GM18498 (cell line): ENCODE results near the gene MARCKS.
A peak's percentile ranks its signal among the peaks of the same experiment; 100 is the strongest.

ENCODE experiments used
- ATAC-seq: cut with Tn5 transposase; IDR thresholded peaks from one replicate; pipeline ENCODE4 v1.9.1; 2021; ENCODE audit warnings: mild to moderate bottlenecking, moderate library complexity; ENCODE audit not compliant: unreplicated experiment

The MARCKS gene

DNA sequence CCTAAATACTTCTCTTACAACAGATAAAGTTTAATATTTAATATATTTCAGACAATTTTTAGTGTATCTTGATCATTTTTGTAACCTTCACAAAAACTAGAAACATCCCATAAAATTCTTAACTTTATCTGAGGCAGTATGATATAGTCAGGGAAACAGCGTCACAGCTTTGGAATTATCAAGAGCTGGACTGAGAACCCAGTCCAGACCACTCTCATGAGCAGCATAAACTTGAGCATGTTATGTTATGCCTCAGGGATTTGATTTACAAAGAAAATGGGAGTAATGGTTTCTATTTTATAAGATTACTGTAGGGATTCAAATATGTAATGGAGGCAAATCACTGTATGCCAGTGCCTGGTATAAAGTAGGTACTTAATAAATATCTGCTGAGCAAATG, 8.3 kb upstream of the MARCKS start:
- no peak for ATAC-seq

DNA sequence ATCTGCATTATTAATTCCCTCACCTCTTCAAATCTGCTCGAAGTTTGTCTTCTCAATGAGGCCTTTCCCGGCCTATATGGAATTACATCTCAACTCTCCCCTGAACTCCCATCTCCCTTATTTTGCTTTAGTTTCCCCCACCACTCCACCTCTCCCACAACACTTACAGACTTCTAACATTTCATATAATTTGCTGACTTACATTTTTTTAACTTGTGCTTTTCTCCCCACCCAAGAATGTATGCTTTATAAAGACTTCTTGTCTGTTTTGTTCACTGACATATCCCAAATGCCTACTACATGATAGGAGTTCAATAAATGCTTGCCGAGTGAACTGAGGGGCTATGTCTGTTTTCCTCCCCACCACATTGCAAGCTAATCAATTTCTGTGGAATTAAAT, 3.9 kb upstream of the MARCKS start:
- ATAC-seq, result no peak

GRCh38 chr6:113854531-113855499, 2.3 kb upstream of the MARCKS start:
- peak; percentile 18 for ATAC-seq

- ATAC-seq, result no peak
These were observed 1.4 kb upstream of the MARCKS start for GRCh38 chr6:113855500-113856374.

DNA sequence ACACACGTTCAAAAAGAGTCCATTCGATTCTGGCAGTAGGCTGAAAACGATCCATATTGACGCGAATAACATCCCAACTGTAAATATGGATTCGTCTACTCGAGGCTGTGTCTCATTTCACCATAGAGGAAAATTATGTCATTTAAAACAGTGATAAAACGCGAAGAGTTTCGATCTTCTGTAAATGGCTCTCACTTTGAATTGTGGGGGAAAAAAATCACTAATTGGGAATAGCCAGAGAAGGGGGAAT, 845 bp upstream of the MARCKS start:
- ATAC-seq, result no peak

GRCh38 chr6:113857556-113858479, 673 bp downstream of the MARCKS start:
- ATAC-seq, result no peak

DNA sequence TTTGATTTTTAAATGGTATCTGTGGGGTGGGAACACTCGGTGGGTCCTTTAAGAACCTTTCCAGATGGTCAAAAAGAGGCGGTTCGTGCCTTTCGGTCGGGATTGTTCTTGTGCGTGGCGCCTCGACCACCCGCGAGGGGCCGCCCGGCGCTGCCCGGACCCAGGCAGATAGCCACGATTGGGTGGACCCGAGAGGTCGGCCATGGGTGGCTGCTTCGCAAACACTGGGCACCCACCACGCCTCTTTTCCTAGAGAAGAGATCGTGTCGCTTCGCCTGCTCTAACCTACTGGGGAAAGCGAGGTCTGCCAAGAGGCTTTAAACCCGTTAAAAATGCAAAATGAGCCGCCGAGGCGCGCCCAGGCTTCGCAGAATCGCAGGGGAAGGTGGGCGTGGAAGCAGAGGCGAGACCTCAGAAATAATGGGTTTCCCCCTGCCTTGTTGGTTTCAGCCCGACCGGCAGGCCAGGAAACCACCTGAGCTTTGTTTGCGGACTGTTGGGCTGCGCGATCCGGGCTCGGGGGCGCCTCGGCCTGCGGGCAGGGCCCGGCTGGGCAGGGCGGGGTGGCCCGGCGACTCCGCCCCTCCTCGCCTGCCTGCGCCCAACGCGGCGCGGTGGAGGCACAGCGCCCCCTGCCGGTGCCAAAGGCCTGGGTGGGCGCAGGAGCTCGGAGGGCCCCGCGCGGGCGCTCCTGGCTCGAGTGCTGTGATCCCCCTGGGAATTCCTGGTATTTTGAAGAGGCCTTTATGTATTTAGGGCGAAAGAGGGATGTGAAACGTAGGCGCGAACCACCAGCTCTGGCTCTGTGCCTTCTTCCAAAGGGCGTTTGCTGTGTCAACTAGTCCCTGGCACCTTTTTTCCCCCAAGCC, 1.6 kb downstream of the MARCKS start:
- peak; percentile 82 for ATAC-seq

- peak; percentile 0 for ATAC-seq
These were observed 2.4 kb downstream of the MARCKS start for GRCh38 chr6:113859349-113860180.

- ATAC-seq, result no peak
These were observed 3.2 kb downstream of the MARCKS start for GRCh38 chr6:113860181-113860955.

DNA sequence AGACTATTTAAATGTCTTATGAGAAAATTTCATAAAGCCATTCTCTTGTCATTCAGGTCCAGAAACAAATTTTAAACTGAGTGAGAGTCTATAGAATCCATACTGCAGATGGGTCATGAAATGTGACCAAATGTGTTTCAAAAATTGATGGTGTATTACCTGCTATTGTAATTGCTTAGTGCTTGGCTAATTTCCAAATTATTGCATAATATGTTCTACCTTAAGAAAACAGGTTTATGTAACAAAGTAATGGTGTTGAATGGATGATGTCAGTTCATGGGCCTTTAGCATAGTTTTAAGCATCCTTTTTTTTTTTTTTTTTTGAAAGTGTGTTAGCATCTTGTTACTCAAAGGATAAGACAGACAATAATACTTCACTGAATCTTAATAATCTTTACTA, 5.0 kb downstream of the MARCKS start:
- no peak for ATAC-seq

DNA sequence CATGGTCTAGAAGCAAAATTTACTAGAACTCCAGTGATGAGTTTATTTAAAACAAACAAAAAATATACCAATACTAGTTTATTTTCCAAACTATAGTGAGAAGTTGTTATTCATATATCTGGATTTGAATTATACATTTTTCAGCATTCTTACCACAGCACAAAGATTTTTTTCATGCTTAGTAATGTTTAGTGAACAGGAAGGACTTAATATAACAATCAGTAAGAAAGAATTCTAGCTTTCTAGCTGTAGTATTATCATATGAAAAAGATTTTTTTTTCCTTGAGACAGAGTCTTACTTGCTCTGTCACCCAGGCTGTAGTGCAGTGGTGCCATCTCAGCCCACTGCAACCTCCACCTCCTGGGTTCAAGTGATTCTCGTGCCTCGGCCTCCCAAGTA, 13.8 kb downstream of the MARCKS start:
- ATAC-seq, result no peak

DNA sequence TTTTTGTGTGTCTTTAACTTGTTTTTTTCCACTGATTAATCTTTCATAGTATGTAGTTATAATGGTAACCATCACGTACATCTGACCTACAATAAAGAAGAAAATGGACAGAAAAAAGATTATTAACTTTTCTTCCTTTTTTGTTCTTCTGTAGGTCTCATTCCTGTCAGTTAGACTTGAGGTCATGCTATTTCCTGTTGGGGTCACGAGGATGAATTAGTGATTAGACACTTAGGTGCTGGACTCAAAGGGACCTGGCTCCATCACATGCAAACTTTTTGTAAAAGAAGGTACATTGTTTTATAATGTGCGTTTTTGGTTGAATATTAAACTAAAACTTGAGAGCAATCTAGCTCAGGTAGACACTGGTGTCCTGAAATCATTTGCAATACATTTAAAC, 14.8 kb downstream of the MARCKS start:
- ATAC-seq, result no peak

- peak; percentile 98 for ATAC-seq
These were observed 16.0 kb downstream of the MARCKS start for GRCh38 chr6:113873043-113873667.

DNA sequence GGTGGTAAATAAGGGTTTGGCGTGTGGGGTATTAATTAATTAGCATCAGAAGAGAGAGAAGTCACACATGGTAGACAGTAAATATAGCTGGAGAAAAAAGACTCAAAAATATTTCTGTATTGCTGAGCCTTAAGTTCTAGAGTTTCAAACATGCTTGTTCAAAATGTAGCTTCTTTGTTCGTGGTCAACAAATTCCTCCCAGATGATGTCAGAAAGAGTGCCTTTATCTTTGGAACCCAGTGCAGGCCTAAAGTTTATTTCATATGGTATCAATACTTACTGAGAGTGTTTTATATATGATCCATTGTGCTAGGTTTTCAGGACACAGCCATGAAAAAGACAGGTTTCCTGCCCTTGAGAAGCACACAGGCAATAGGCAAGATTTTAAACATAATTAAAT, 18.3 kb downstream of the MARCKS start:
- ATAC-seq, result no peak

DNA sequence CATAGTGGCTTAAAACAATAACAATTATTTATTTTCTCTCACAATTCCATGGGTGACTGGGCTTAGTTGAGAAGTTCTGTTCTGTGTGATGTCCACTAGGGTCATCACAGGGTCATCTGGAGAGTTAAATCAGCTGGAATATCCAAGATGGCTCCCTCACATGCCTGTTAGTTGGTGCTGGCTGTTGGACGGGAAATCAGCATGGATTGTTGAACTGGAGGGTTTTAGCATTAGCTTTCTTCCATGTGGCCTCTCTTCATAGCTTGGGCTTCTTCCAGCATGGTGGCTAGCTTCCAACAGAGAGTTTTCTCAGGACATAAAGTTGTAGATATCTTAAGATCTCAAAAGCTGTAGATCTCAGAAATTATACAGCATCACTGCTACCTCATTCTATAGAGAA, 19.6 kb downstream of the MARCKS start:
- no peak for ATAC-seq

DNA sequence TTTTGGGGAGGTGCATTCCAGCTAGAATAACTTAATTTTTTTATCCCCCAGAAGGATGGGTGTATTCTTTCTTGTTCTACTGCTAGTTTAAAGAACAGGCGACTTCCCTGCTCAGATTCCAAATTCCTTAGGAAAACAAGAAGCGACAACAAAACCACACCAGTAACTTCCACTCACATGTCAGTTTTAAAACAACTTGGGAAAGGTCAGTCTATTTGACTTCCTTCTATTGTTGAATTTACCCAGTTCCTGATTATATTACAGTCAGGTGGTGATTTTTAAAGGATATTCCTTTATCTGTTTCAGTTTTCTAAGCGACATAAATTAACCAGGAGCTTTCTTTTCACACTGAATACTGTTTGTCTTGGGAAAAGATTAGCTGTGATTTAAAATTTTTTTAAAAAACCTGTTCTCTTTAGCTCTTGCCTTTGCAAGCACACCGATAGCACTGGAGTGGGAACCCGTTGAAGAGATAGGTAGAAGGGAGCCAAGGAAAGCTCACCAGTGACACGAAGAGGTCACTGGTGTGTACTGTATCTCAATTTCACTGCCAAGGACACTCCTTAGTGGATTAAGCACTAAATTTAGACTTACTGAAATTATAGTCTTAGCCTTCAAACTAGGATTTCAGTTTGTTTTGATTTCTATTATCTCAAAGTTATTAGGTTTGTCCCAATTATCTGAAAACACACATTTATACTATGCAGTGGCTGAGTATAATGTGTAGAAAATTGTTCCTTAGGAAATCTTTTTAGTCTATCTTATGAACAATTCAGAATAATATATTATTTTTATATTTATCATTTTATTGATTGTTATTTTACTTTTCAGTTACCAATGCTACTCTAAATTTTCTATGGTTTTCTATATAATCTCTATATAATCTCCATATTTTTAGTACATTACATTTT, 22.3 kb downstream of the MARCKS start:
- ATAC-seq, result peak; percentile 99

DNA sequence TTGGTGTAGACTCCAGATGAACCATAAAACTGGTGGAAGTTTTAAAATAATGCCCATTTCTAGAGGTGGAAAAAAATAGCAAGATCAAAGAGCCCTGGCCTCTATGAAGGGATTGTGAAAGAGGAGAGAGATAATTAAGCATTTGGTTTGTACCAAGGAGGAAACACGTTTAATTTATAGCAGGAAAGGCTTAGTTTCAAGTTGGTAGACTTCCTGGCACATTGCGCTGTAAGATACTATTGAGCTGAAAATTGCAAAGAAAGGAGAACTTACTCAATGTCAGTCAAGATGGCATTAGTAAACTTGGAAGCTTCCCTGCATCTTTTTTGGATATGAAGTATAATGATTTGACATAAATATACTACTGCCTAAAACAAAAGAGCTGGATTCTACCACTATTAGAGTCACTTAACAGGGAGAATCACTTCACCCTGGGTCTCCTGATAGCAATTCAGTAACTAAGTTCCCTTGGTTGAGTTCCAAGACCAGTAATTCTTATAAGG, 24.4 kb downstream of the MARCKS start:
- ATAC-seq, result no peak
